GM19099 (cell line): ENCODE results near the gene RUNX1.

Experiments
- POLR2A ChIP-seq: IDR thresholded peaks from 3 replicates; pipeline ENCODE4 v1.6.1; 2011; ENCODE audit warnings: low read depth; ENCODE audit not compliant: insufficient read length; ENCODE audit errors: extremely low read depth

Gene RUNX1

DNA sequence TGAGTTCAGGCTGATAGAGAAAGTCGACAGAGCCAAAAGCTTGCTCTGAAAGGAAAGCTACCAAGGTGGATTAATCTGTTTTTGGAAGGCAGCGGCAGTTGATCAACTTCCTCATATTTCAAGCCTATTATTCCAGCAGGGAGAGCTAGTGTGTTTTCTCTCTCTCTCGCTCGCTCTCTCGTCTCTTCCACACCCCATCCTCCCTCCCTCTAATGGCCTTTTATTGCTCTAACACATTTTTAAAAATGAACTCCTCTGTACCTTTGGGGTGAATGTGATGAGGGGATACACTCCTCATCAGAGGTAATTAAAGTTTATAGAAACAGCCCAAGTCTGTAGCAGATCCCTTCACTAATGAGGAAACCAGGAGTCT lies 253.9 kb downstream of the RUNX1 start:
- no peak for TF ChIP-seq POLR2A

DNA sequence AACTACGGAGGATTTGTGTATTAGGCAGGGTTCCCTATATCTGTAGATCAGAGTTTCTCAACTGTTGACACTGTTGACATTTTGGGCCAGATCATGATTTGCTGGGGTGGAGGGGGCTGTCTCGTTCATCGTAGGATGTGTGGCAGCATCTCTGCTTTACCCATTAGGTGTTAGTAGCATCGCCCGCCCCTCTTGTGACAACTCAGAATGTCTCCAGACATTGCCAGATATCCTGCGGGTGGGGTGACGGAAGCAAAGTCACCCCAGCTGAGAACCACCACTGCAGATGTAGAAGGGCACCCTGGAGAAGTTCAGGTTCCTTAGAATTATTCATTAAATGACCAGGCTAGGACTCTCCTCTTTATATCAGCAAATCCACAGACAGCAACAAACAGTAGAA lies 254.4 kb downstream of the RUNX1 start:
- no peak for TF ChIP-seq POLR2A

DNA sequence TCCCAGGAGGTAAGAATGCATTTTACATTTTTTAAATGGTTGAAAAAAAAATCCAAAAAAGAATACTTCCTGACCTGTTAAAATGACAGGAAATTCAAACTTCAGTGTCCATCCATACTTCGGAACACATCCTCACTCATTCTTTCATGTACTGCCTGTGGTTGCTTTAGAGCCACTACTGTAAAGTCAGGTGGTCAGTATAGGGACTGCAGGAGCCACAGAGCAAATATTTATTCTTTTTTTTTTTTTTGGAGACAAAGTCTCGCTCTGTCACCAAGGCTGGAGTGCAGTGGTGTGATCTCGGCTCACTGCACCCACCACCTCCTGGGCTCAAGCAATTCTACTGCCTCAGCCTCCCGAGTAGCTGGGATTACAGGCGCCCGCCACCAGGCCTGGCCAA lies 255.6 kb downstream of the RUNX1 start:
- TF ChIP-seq POLR2A = no peak

DNA sequence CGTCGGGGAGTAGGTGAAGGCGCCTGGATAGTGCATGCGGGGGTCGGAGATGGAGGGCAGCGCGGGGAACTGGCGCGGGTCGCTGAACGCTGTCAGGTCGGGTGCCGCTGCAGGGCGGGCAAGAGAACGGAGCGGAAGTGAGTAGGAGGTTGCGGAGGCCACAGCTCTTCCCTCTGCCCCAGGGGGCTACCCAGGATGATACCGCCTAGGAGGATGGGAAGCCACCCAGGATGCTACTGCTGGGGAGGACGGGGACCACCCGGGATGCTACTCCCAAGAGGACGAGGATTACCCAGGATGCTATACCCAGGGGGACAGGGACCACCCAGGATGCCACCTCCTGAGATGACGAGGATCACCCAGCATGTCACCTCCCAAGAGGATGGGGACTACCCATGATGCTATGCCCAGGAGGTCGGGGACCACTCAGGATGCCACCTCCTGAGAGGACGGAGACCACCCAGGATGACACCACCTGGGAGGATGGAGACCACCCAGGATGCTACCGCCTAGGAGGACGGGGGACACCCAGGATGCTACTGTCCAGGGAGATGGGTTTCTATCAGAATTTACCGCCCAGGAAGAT lies 256.5 kb downstream of the RUNX1 start:
- TF ChIP-seq POLR2A = no peak

DNA sequence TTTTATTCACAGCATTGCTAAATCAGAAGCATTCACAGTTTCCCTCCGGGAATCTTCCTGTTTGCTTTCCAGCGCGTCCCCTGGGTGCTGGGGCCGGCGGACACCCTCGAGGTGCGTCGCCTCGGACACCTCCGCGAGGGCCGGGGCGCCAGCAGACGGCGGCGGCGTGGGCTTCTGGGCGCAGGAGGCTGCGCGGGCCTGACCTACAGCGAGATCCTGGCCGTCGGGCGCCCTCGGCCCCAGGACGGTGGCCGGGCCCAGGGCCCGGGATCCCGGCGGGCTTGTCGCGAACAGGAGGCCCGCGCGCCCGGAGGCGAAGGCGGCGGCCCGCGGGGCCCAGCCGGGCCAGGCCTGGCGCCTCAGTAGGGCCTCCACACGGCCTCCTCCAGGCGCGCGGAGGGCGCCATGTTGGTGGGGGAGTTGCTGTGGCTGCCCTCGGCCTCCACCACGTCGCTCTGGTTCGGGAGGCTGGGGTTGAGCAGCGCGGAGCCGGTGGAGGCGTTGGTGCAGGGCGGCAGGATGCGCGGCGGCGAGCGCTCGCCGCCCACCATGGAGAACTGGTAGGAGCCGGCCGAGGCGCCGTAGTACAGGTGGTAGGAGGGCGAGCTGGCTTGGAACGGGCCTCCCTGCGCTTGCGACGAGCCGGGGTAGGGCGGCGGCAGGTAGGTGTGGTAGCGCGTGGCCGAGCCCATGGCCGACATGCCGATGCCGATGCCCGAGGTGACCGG lies 257.2 kb downstream of the RUNX1 start:
- TF ChIP-seq POLR2A = no peak

DNA sequence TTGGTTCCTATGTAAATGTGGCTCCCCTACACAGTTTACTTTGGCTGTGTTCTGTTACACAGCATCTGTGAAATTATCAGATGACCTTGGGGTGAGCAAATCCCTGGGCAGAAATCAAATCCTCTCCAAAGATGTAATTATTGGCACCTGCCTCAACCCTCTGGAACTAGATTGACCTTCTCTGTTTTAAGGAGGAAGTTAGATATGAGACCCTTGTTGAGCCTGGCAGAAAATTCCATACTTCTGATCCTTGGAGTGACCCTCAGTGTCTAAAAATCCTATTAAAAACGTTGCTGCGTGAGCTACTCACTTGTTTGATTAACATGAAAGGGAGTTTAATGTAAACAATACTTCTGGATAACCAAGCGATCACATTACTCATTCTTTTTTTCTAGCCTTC lies 258.3 kb downstream of the RUNX1 start:
- no peak for TF ChIP-seq POLR2A

DNA sequence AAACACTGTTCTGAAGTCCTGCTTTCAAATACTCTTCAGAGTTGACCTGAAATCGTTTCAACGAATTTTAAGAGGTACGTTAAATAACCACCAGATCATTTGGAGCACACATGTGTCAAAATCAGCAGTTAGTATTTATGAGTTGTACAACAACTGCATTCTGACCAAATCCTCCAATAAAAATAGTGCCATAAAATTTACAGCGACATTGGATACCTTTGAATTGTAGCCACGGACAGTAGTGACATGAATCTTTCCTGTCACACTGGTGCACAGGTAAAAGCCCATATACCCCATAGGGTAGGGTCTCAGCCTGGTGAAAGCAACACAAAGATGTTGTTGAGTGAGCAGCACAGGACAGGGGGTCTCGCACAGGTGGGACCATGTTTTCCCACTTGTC lies 258.8 kb downstream of the RUNX1 start:
- no peak for TF ChIP-seq POLR2A

DNA sequence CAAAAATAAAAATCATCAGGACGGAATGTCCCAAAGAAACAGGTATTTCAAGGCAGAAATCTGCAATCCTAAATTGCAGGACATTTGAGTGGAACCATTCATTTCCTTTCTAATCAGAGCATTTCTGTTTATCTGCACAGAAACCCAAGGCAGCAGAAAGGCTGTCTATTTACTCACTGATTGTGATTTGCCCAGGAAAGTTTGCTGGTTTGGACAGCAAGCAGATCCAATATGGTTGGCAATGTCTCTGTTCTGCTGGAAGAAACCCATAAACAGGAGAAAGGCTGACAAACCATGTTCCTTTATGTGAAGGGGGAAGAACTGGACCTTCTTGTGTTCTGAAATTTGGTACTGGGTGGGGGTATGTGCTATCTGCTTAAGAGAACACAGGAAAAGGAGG lies 260.2 kb downstream of the RUNX1 start:
- no peak for TF ChIP-seq POLR2A

DNA sequence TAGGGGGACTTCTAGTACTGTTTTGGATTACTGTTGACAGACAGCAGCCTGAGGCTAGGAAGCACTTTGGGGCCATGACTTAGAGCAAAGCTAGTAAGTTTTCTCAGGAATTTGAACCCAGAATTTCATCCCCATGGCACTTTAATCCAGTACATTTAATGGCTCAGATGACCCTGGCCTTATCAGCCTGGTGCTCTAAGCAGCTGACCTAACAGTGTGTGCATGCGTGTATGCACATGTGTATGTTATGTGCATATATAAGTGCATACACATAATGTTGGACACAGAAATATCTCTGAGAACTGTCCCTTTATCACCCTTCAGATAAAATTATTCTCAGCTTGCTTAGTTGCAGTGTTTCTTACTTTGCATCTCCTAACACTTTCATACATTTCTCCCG lies 265.3 kb downstream of the RUNX1 start:
- TF ChIP-seq POLR2A = no peak

DNA sequence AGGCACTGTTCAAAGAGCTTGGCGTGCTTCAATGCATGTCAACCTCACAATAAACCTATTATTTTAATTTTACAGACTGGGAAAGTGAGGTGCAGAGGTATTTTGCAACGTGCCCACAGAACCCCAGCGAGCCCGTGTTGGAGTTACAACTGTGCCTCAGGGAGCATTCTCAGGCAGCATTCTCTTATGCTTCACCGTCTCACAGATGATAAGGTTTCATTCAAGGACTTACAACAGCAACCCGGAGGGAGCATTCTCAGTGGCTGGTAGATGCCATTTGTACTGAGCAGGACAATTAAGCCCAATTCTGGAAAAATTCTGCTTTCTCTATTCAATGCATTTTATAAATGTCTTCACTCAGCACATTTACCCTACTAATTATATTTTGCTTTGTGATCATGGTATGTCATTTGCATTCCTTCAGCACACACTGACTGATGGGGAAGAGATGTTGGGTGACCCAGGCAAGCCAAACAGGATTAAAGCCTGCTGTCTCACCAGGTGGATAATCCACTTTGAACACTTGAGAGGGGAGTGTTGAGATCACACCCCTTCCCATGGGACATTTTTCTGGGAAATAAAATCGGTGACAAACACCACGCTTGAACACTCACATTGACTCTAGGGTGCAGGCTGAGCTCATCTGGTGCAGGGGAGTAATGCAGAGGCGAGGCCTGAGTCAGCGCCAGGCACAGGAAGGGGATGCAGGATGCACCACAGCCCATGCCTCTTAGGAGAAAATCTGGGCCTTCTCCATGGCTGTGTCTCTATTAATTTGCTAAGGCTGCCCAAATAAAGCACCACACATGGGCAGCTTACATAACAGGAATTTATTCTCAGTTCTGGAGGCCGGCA lies 266.4 kb downstream of the RUNX1 start:
- TF ChIP-seq POLR2A = no peak

DNA sequence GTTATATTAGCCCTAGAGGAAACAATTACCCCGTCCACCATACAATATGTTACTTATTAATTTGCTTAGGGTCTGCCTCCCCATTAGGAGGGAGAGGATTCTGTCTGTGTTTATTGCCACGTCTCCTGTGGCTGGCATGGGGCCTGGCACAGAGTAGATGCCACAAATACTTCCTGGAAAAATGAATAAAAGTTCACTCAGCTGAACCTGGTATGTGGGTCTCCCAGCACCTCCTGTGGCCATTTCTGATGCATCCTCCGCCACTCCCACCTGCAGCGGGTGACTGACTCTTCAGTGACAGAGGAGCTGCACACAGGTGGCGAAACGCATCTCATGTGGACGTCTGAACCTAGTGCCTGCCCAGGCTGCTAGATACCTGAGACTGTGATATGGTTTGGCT lies 267.6 kb downstream of the RUNX1 start:
- no peak for TF ChIP-seq POLR2A

DNA sequence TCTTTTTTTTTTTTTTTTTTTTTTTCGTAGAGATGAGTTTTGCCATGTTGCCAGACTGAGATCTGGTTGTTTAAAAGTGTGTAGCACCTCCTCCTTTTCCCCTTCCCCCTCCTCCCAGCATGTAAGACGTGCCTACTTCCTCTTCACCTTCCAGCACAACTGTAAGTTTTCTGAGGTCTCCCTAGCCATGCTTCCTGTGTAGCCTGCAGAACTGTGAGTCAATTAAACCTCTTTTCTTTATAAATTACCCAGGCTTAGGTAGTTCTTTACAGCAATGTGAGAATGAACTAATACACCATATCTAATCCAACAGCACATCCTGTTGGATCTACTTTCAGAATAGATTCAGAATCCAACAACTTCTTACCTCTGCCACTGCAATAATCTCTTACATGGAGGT lies 269.2 kb downstream of the RUNX1 start:
- no peak for TF ChIP-seq POLR2A

DNA sequence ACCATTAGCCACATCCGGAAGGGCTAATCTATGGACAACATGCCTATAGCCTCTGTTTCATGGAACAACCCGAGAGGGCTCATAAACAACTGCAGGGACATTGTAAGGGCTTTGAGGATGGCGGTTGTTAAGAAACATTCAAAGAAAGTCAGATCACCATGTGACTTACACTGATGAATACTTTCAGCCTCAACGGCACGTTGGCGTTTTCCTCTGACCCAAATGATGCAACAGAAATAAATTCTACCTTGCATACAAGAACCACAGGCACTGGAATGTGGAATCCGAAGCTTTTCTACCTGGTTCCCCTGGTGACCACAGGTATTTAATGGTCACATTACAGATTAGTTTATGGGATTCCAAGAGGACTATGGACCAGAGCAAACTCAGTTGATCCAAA lies 273.3 kb downstream of the RUNX1 start:
- TF ChIP-seq POLR2A = no peak

DNA sequence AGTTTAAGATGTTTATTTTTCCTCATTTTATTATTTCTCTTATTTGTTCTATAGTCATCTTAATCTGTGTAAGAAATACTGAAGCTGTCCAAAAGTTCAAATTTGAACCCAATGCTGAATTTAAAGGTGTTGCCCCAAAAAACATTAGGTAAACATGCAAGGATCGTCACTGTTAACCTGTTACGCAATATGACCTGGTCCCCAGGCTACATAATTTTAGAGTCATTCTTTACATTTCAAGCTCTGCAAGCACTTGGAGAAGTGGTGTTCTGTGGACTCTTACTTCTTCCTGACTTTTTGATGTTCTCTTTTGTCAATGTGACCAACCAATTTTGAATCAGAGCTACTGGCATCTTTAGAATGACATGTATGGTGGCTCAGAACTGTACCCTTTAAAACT lies 274.4 kb downstream of the RUNX1 start:
- TF ChIP-seq POLR2A = no peak

DNA sequence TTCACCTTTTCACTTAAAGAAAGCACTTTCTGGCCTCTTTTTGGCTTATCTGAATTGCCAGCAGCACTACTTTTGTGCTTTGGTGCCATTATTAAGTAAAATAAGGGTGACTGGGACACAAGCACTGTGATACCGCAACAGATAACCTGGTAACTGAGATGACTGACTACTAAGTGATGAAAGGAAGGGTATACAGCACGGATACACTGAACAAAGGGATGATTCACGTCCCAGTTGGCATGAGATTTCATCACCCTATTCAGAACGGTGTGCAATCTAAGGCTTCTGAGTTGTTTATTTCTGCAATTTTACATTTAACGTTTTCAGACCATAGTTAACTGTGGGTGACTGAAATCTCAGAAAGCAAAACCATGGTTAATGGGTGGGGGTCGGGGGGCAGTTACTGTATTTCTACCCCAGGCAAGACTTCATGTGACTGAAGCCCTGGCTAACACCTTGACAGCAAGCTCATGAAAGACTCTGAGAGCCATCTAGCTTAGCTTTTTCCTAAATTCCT lies 277.5 kb downstream of the RUNX1 start:
- TF ChIP-seq POLR2A = no peak

DNA sequence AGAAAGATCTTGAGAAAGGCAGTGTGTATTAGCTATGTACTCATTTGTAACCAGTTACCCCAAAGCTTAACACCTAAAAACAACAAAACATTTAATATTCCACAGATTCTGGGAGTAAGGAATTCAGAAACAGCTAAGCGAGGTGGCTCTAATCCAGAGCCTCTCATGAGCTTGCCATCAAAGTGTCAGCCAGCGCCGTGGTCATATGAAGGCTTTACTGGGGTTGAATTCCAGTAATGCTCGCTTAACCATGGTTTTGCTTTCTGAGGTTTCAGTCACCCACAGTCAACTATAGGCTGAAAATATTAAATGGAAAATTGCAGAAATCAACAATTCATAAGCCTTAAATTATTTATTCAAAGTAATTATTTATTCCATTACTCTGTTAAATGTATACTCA lies 278.5 kb downstream of the RUNX1 start:
- no peak for TF ChIP-seq POLR2A

DNA sequence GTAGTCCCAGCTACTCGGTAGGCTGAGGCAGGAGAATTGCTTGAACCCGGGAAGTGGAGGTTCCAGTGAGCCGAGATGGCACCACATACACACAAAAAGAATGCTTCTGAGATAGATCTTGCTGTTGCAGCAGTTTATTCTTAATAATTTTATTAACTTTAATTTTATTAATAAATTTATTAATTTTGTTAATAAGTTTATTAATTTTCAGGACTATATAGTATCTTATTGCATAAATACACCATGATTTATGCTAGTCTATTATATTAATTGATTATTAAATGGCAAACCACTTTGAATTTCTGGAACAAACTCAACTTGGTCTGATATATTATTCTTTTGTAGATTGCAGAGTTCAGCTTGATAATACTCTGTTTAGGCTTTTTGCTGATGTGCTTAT lies 280.8 kb downstream of the RUNX1 start:
- no peak for TF ChIP-seq POLR2A

DNA sequence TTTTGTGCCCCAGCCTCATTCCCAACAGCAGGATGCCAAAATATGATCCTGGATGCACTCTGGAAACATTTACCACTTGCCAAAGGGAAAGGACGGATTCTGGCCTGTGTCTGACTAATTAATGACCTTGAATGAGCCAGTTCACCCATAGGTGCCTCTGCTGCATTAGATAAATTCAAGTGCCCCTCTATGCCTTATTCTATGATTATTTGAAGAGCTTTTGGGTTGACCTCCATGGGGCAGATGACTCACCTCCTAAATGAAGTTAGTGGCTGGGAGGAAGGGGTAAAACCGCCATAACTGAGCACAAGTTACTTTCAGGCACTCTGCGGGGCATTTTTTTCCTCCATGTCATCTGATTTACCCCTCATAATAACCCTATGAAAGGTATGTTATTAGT lies 282.2 kb downstream of the RUNX1 start:
- no peak for TF ChIP-seq POLR2A
